Suprapubic skin (tissue), 4 donors: ENCODE results near the gene SERPINB7. TPM values are rescaled to one million over a fixed set of nuclear protein-coding genes. Genes with fewer than 3 reads are reported as not detected.

Experiments
- DNase-seq, 2 donors: peaks; one replicate each; pipeline ENCODE4 v3.0.0-alpha.2; 2019; ENCODE audit warnings: low spot score in 2 of 2
- H3K27ac ChIP-seq: fragments of 200-600 bp; sonication (generic); one replicate; pipeline ENCODE4 v1.5.1; 2019
- H3K27me3 ChIP-seq: fragments of 200-600 bp; sonication (generic); one replicate; pipeline ENCODE4 v1.5.1; 2019
- H3K36me3 ChIP-seq: fragments of 200-600 bp; sonication (generic); one replicate; pipeline ENCODE4 v1.5.1; 2019
- H3K4me1 ChIP-seq: fragments of 200-600 bp; sonication (generic); one replicate; pipeline ENCODE4 v1.5.1; 2019
- H3K4me3 ChIP-seq: fragments of 200-600 bp; sonication (generic); one replicate; pipeline ENCODE4 v1.5.1; 2019; ENCODE audit warnings: mild to moderate bottlenecking
- H3K9me3 ChIP-seq: fragments of 200-600 bp; sonication (generic); one replicate; pipeline ENCODE4 v1.5.1; 2019
- POLR2AphosphoS5 ChIP-seq, 3 donors: sonication (generic); formaldehyde crosslinking; IDR thresholded peaks; one replicate each; pipeline ENCODE4 v1.6.1; 2017; ENCODE audit warnings: antibody characterized with exemption in 3 of 3
- WGBS: methylation state at CpG from one replicate; pipeline ENCODE4 v1.1.5; 2018; 5-methylcytosine and 5-hydroxymethylcytosine counted together
- total RNA-seq, 4 donors: library from RNA; depleted of rRNA; stranded (reverse); fragments of >200 nt; gene quantifications; one replicate each; pipeline ENCODE4 v1.1.0, GENCODE V29; 2016

The SERPINB7 gene
- total RNA-seq, 4 donors from 2014 or later = 24.1 to 214 (median 105) TPM

DNA sequence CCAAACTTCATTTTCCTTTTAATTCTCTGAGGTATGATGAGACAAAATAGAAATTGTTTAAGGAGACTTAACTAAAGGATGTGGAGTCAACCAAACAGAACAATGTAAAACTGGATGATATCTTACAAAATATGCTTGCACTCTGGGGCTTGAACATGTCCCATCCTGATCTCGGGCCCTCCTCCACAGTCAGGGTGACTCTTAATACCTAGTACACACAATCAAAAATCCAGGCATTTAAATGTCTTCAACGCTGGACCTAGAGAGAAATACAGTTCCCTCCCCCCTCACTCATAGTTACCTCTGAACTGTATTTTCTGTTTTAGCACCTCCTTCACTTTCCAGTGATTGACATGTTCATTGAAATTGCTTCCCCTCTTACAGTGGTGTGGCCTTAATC lies 75.4 kb downstream of the SERPINB7 start:
- WGBS = 43% methylated on average over 2 of the region's 2 CpGs
- no peaks in the 10 kb centered on the region for H3K9me3 ChIP-seq
- DNase-seq = no peak
- no peak for TF ChIP-seq POLR2AphosphoS5 (IDR thresholded peaks at IDR 0.05)
- H3K36me3 ChIP-seq = no peaks in the 10 kb centered on the region
- H3K4me3 ChIP-seq = no peak overlapping the region
- H3K27me3 ChIP-seq = no peaks in the 10 kb centered on the region
- no peak overlapping the region for H3K27ac ChIP-seq
- no peaks in the 10 kb centered on the region for H3K4me1 ChIP-seq

Other genes starting within 250 kb of the SERPINB7 start
- 10 to 100 TPM; 14.8 to 88.4 (median 79.5) TPM for gene SERPINB12, start 233.0 kb upstream of the SERPINB7 start, total RNA-seq
- gene SERPINB13, start 188.1 kb upstream of the SERPINB7 start, total RNA-seq = 10 to 100 TPM; 10.9 to 21.8 (median 16.8) TPM
- gene SERPINB4, start 131.2 kb upstream of the SERPINB7 start, total RNA-seq = 1 to 10 TPM in 1 of 4 donors, under 1 TPM in 2, not detected in 1; 0.44 to 1.1 (median 0.60) TPM
- 10 to 100 TPM in 3 of 4 donors, 1 to 10 TPM in 1; 1.5 to 30.1 (median 23.0) TPM for gene SERPINB3, start 113.5 kb upstream of the SERPINB7 start, total RNA-seq
- gene SERPINB11, start 72.5 kb upstream of the SERPINB7 start, total RNA-seq = under 1 TPM in 1 of 4 donors, not detected in 3; 0.45 TPM
- 100 to 1,000 TPM in 2 of 4 donors, 10 to 100 TPM in 2; 35.0 to 190 (median 114) TPM for gene SERPINB2, start 112.3 kb downstream of the SERPINB7 start, total RNA-seq
- 1 to 10 TPM in 2 of 4 donors, under 1 TPM in 1, not detected in 1; 0.21 to 1.9 (median 1.0) TPM for gene SERPINB10, start 132.5 kb downstream of the SERPINB7 start, total RNA-seq
- not detected for gene HMSD, start 173.9 kb downstream of the SERPINB7 start, total RNA-seq
- gene SERPINB8, start 194.7 kb downstream of the SERPINB7 start, total RNA-seq = 10 to 100 TPM; 47.3 to 64.2 (median 60.5) TPM